Measurements from ENCODE around the gene DCLK1. TPM values are rescaled to one million over a fixed set of nuclear protein-coding genes. Genes with fewer than 3 reads are reported as not detected.

Gene DCLK1
- total RNA-seq, 1 donor from 2014 or later = 7.9 TPM

- H3K36me3 Mint-ChIP-seq (ENCODE audit: low read depth) = no peaks in the 10 kb centered on the region
These were observed 406.7 kb downstream of the DCLK1 start for GRCh38 chr13:35724446-35724845.

GRCh38 chr13:35723821-35724220, 407.4 kb downstream of the DCLK1 start:
- no peak for DNase-seq (ENCODE audit: low spot score)

More at GRCh38 chr13:35724446-35724845, 406.7 kb downstream of the DCLK1 start:
- no peak overlapping the region for H3K4me3 Mint-ChIP-seq (ENCODE audit: unreplicated experiment)
- peaks cover 21% of the 10 kb centered on the region for H3K4me1 Mint-ChIP-seq (ENCODE audit: low read depth)
- DNase-seq (ENCODE audit: low spot score) = no peak
- no peaks in the 10 kb centered on the region for H3K9me3 Mint-ChIP-seq (ENCODE audit: low read depth)
- H3K27ac Mint-ChIP-seq (ENCODE audit: unreplicated experiment) = no peak overlapping the region
- no peaks in the 10 kb centered on the region for H3K27me3 Mint-ChIP-seq (ENCODE audit: low read depth)
- TF ChIP-seq CTCF (IDR thresholded peaks at IDR 0.05) = no peak

GRCh38 chr13:35723053-35723461, 408.1 kb downstream of the DCLK1 start:
- no peak for TF ChIP-seq CTCF (IDR thresholded peaks at IDR 0.05)
- Mint-ChIP-seq H3K36me3 (ENCODE audit: low read depth) (no peaks in the 10 kb centered on the region), H3K27ac (ENCODE audit: unreplicated experiment) (no peak overlapping the region), H3K27me3 (ENCODE audit: low read depth) (no peaks in the 10 kb centered on the region), H3K9me3 (ENCODE audit: low read depth) (no peaks in the 10 kb centered on the region), H3K4me1 (ENCODE audit: low read depth) (peaks cover 21% of the 10 kb centered on the region), H3K4me3 (ENCODE audit: unreplicated experiment) (no peak overlapping the region)
- no peak for DNase-seq (ENCODE audit: low spot score)

More at GRCh38 chr13:35723821-35724220, 407.4 kb downstream of the DCLK1 start:
- Mint-ChIP-seq H3K4me3 (ENCODE audit: unreplicated experiment) (no peak overlapping the region), H3K27ac (ENCODE audit: unreplicated experiment) (no peak overlapping the region), H3K36me3 (ENCODE audit: low read depth) (no peaks in the 10 kb centered on the region), H3K27me3 (ENCODE audit: low read depth) (no peaks in the 10 kb centered on the region), H3K4me1 (ENCODE audit: low read depth) (peaks cover 21% of the 10 kb centered on the region), H3K9me3 (ENCODE audit: low read depth) (no peaks in the 10 kb centered on the region)
- TF ChIP-seq CTCF (IDR thresholded peaks at IDR 0.05) = no peak

GRCh38 chr13:35722458-35723052, 408.6 kb downstream of the DCLK1 start:
- H3K27ac Mint-ChIP-seq (ENCODE audit: unreplicated experiment) = no peak overlapping the region
- H3K27me3 Mint-ChIP-seq (ENCODE audit: low read depth) = no peaks in the 10 kb centered on the region
- H3K36me3 Mint-ChIP-seq (ENCODE audit: low read depth) = no peaks in the 10 kb centered on the region
- no peak for DNase-seq (ENCODE audit: low spot score)
- TF ChIP-seq CTCF (IDR thresholded peaks at IDR 0.05) = no peak
- H3K4me3 Mint-ChIP-seq (ENCODE audit: unreplicated experiment) = no peak overlapping the region
- H3K4me1 Mint-ChIP-seq (ENCODE audit: low read depth) = peaks cover 21% of the 10 kb centered on the region
- H3K9me3 Mint-ChIP-seq (ENCODE audit: low read depth) = no peaks in the 10 kb centered on the region

- H3K27ac Mint-ChIP-seq (ENCODE audit: unreplicated experiment) = peak overlapping the region; percentile 15
- H3K27me3 Mint-ChIP-seq (ENCODE audit: low read depth) = no peaks in the 10 kb centered on the region
- no peaks in the 10 kb centered on the region for H3K36me3 Mint-ChIP-seq (ENCODE audit: low read depth)
- H3K9me3 Mint-ChIP-seq (ENCODE audit: low read depth) = no peaks in the 10 kb centered on the region
- no peak for DNase-seq (ENCODE audit: low spot score)
- H3K4me3 Mint-ChIP-seq (ENCODE audit: unreplicated experiment) = peak overlapping the region; percentile 28
- peaks cover 21% of the 10 kb centered on the region for H3K4me1 Mint-ChIP-seq (ENCODE audit: low read depth)
- TF ChIP-seq CTCF (IDR thresholded peaks at IDR 0.05) = peak; percentile 100
These were observed 410.3 kb downstream of the DCLK1 start for GRCh38 chr13:35720690-35721554.
